AG04450 (cell line): ENCODE data around the gene FOCAD. TPM values are rescaled to one million over a fixed set of nuclear protein-coding genes. Genes with fewer than 3 reads are reported as not detected.

ENCODE experiments used
- CTCF ChIA-PET: fragments of 300-600, 350-600 bp; formaldehyde crosslinking; extraction: SDS; loops from one replicate; lab custom pipeline; 2022; ENCODE audit warnings: antibody characterized with exemption, inconsistent platforms; lab: Charles Lee
- POLR2A ChIA-PET: fragments of 350-600 bp; formaldehyde crosslinking; extraction: SDS; loops from one replicate; lab custom pipeline; 2021; ENCODE audit warnings: antibody characterized with exemption, inconsistent platforms; lab: Yijun Ruan, JAX
- DNase-seq: peaks from one replicate; pipeline ENCODE4 v3.0.0-alpha.2; 2011; ENCODE audit warnings: low read depth, low spot score
- H3K27ac ChIP-seq: one replicate; pipeline ENCODE4 v1.5.1; 2012; ENCODE audit warnings: low read depth, low read length, control low read depth
- H3K27me3 ChIP-seq: one replicate; pipeline ENCODE4 v1.6.0; 2012; ENCODE audit warnings: low read length; ENCODE audit not compliant: control insufficient read depth, insufficient read depth
- H3K4me3 ChIP-seq: 2 replicates; pipeline ENCODE4 v1.5.1; 2011; ENCODE audit warnings: mild to moderate bottlenecking, low read depth, low read length, control low read depth
- H3K9me3 ChIP-seq: 2 replicates; pipeline ENCODE4 v1.5.1; 2012; ENCODE audit warnings: low read length; ENCODE audit not compliant: control insufficient read depth, insufficient read depth
- CTCF ChIP-seq: IDR thresholded peaks from 2 replicates; pipeline ENCODE4 v1.5.1; 2011; ENCODE audit warnings: low read depth, low read length, control low read depth, inconsistent platforms
- polyA plus RNA-seq: library from polyadenylated mRNA; depleted of rRNA; stranded (reverse); fragments of >200 nt; gene quantifications from 2 replicates; pipeline ENCODE4 v1.2.3, GENCODE V29; 2011

The FOCAD gene
- polyA plus RNA-seq, 1 experiment: 49.7 TPM

- H3K9me3 ChIP-seq: no peaks in the 10 kb centered on the region
- H3K27ac ChIP-seq: no peak overlapping the region
- H3K27me3 ChIP-seq: no peaks in the 10 kb centered on the region
- DNase-seq: no peak
- H3K4me3 ChIP-seq: no peak overlapping the region
- POLR2A ChIA-PET: no interaction called here
- CTCF ChIA-PET: no interaction called here
- TF ChIP-seq CTCF: no peak
These were observed 317.5 kb downstream of the FOCAD start for GRCh38 chr9:21001581-21001980.

- ChIA-PET CTCF (no interaction called here), POLR2A (no interaction called here)
- TF ChIP-seq CTCF: no peak
- Histone ChIP-seq H3K9me3 (no peaks in the 10 kb centered on the region), H3K27me3 (no peaks in the 10 kb centered on the region), H3K27ac (no peak overlapping the region), H3K4me3 (no peak overlapping the region)
- DNase-seq: no peak
These were observed 318.0 kb downstream of the FOCAD start for GRCh38 chr9:21002040-21002439.

- H3K4me3 ChIP-seq: no peak overlapping the region
- no peak for DNase-seq
- ChIA-PET CTCF (interaction anchor here (0.9 kb wide), 1 partner anchor 391 kb away, joined by 3 read pairs; no protein-coding TSS in a partner anchor), POLR2A (no interaction called here)
- no peak for TF ChIP-seq CTCF
- no peak overlapping the region for H3K27ac ChIP-seq
- no peaks in the 10 kb centered on the region for H3K9me3 ChIP-seq
- no peaks in the 10 kb centered on the region for H3K27me3 ChIP-seq
These were observed 331.2 kb downstream of the FOCAD start for GRCh38 chr9:21015129-21015815.

- DNase-seq: no peak
- no peak for TF ChIP-seq CTCF
- Histone ChIP-seq H3K4me3 (no peak overlapping the region), H3K9me3 (no peaks in the 10 kb centered on the region), H3K27ac (no peak overlapping the region), H3K27me3 (no peaks in the 10 kb centered on the region)
- ChIA-PET POLR2A (interaction anchor here (0.5 kb wide), 1 partner anchor 29 kb away, joined by 3 read pairs; no protein-coding TSS in a partner anchor), CTCF (interaction anchor here (0.9 kb wide), 1 partner anchor 392 kb away, joined by 3 read pairs; no protein-coding TSS in a partner anchor)
These were observed 331.9 kb downstream of the FOCAD start for GRCh38 chr9:21015995-21016394.

- Histone ChIP-seq H3K4me3 (no peak overlapping the region), H3K9me3 (no peaks in the 10 kb centered on the region), H3K27me3 (no peaks in the 10 kb centered on the region), H3K27ac (no peak overlapping the region)
- DNase-seq: peak; percentile 55
- POLR2A ChIA-PET: interaction anchor here (0.5 to 0.7 kb wide), 3 partner anchors 30 to 394 kb away, joined by 3 to 4 read pairs (median 3); partner anchors contain the start of gene MLLT3
- CTCF ChIA-PET: no interaction called here
- TF ChIP-seq CTCF: no peak
These were observed 332.8 kb downstream of the FOCAD start for GRCh38 chr9:21016701-21017491.
